C4-2B (cell line): ENCODE measurements around the gene IFT81.

ENCODE experiments used
- H3K27ac ChIP-seq: fragments of 450-650 bp; 2 replicates; pipeline ENCODE4 v1.5.1; 2017
- CTCF ChIP-seq: fragments of 450-650 bp; conservative IDR thresholded peaks from 2 replicates; pipeline ENCODE4 v1.5.1; 2017; ENCODE audit warnings: mild to moderate bottlenecking
- ZFX ChIP-seq: fragments of 450-650 bp; IDR thresholded peaks from 2 replicates; pipeline ENCODE4 v1.6.1; 2017

IFT81 gene

GRCh38 chr12:110104188-110105094 is 19.7 kb upstream of the IFT81 start:
- no peak for TF ChIP-seq CTCF
- no peak for TF ChIP-seq ZFX
- no peak overlapping the region for H3K27ac ChIP-seq

GRCh38 chr12:110105159-110105558 is 19.0 kb upstream of the IFT81 start:
- TF ChIP-seq CTCF: no peak
- no peak for TF ChIP-seq ZFX
- no peak overlapping the region for H3K27ac ChIP-seq

GRCh38 chr12:110105986-110106385 is 18.2 kb upstream of the IFT81 start:
- no peak for TF ChIP-seq CTCF
- no peak for TF ChIP-seq ZFX
- no peak overlapping the region for H3K27ac ChIP-seq

- no peak for TF ChIP-seq ZFX
- no peak for TF ChIP-seq CTCF
- H3K27ac ChIP-seq: no peak overlapping the region
Observed at GRCh38 chr12:110107369-110108281, 16.5 kb upstream of the IFT81 start.

- H3K27ac ChIP-seq: no peak overlapping the region
- no peak for TF ChIP-seq CTCF
- no peak for TF ChIP-seq ZFX
Observed at GRCh38 chr12:110108309-110109036, 15.7 kb upstream of the IFT81 start.

- no peak overlapping the region for H3K27ac ChIP-seq
- TF ChIP-seq CTCF: no peak
- TF ChIP-seq ZFX: no peak
Observed at GRCh38 chr12:110109037-110109836, 14.9 kb upstream of the IFT81 start.
